DLD1 (cell line): ENCODE results near the gene SRMS.

ENCODE experiments used
- in situ Hi-C: cut with HindIII; loops from 2 replicates; pipeline ENCODE4 v1.10.0; 2017; ENCODE audit warnings: low sequenced_read_pairs

The SRMS gene

DNA sequence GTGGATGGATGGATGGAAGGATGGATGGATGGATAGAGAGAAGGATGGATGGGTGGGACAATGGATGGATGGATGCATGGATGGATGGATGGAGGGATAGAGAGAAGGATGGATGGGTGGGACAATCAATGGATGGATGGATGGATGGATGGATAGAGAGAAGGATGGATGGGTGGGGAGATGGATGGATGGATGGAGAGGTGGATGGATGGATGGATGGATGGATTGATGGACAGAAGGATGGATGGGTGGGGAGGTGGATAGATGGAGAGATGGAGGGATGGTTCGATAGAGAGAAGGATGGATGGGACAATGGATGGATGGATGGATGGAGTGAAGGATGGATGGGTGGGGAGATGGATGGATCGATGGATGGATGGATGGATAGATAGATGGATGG lies 55.0 kb downstream of the SRMS start:
- in situ Hi-C loops: no loop called here

DNA sequence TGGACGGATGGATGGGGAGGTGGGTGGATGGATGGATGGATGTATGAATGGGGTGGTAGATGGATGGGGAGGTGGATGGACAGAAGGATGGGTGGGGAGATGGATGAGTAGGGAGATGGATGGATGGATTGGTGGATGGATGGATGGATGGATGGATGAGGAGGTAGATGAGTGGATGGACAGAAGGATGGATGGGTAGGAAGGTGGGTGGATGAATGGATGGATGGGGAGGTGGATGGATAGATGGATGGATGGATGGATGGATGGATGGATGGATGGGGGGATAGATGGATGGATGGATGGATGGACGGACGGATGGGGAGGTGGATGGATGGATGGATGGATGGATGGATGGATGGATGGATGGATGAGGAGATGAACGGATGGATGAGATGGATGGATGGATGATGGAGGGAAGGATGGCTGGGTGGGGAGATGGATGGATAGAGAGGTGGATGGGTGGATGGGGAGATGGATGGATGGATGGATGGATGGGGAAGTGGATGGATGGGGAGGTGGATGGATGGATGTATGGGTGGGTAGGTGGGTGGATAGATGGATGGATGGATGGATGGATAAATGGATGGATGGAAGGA lies 55.8 kb downstream of the SRMS start:
- in situ Hi-C loops: no loop called here

- in situ Hi-C loops: no loop called here
Observed at GRCh38 chr20:63491078-63491477, 56.5 kb downstream of the SRMS start.
